Measurements from ENCODE around the gene FAM124B.

FAM124B gene

GRCh38 chr2:224401641-224402342 is at the start of gene FAM124B:
Gene FAM124B (minus strand): TSS chr2:224402107. CDS start chr2:224401768, 339 bp downstream.
- DNase-seq: no peak

GRCh38 chr2:224449212-224450147 is 47.6 kb upstream of the FAM124B start:
- no peak for DNase-seq

GRCh38 chr2:224448236-224448635 is 46.3 kb upstream of the FAM124B start:
- DNase-seq: no peak

GRCh38 chr2:224444783-224445182 is 42.9 kb upstream of the FAM124B start:
- DNase-seq: no peak

- no peak for DNase-seq
Measured at GRCh38 chr2:224444021-224444420, 42.1 kb upstream of the FAM124B start.

GRCh38 chr2:224442071-224442967 is 40.4 kb upstream of the FAM124B start:
- DNase-seq: no peak

GRCh38 chr2:224440988-224441387 is 39.1 kb upstream of the FAM124B start:
- no peak for DNase-seq

GRCh38 chr2:224438726-224439125 is 36.8 kb upstream of the FAM124B start:
- DNase-seq: no peak

GRCh38 chr2:224436634-224437033 is 34.7 kb upstream of the FAM124B start:
- no peak for DNase-seq

- no peak for DNase-seq
Measured at GRCh38 chr2:224434618-224435017, 32.7 kb upstream of the FAM124B start.

GRCh38 chr2:224433442-224433841 is 31.5 kb upstream of the FAM124B start:
- DNase-seq: no peak

GRCh38 chr2:224432003-224432579 is 30.2 kb upstream of the FAM124B start:
- DNase-seq: no peak

GRCh38 chr2:224429441-224429810 is 27.5 kb upstream of the FAM124B start:
- no peak for DNase-seq

GRCh38 chr2:224428787-224429440 is 27.0 kb upstream of the FAM124B start:
- no peak for DNase-seq

- no peak for DNase-seq
Measured at GRCh38 chr2:224427471-224427870, 25.6 kb upstream of the FAM124B start.

GRCh38 chr2:224426656-224427055 is 24.7 kb upstream of the FAM124B start:
- no peak for DNase-seq

- no peak for DNase-seq
Measured at GRCh38 chr2:224421065-224421464, 19.2 kb upstream of the FAM124B start.

- no peak for DNase-seq
Measured at GRCh38 chr2:224417947-224418346, 16.0 kb upstream of the FAM124B start.

GRCh38 chr2:224417361-224417729 is 15.4 kb upstream of the FAM124B start:
- DNase-seq: no peak

GRCh38 chr2:224416656-224417360 is 14.9 kb upstream of the FAM124B start:
- DNase-seq: no peak

- no peak for DNase-seq
Measured at GRCh38 chr2:224413381-224413780, 11.5 kb upstream of the FAM124B start.
